Dermis lymphatic vessel endothelial cell (primary cell): ENCODE data around the gene EMC8. TPM values are rescaled to one million over a fixed set of nuclear protein-coding genes. Genes with fewer than 3 reads are reported as not detected.

Experiments
- total RNA-seq: library from RNA; depleted of rRNA; stranded (reverse); fragments of >200 nt; gene quantifications from 2 replicates; pipeline ENCODE4 v1.2.1, GENCODE V29; 2014

The EMC8 gene
- 29.3 and 51.9 TPM in 2 replicates for total RNA-seq

DNA sequence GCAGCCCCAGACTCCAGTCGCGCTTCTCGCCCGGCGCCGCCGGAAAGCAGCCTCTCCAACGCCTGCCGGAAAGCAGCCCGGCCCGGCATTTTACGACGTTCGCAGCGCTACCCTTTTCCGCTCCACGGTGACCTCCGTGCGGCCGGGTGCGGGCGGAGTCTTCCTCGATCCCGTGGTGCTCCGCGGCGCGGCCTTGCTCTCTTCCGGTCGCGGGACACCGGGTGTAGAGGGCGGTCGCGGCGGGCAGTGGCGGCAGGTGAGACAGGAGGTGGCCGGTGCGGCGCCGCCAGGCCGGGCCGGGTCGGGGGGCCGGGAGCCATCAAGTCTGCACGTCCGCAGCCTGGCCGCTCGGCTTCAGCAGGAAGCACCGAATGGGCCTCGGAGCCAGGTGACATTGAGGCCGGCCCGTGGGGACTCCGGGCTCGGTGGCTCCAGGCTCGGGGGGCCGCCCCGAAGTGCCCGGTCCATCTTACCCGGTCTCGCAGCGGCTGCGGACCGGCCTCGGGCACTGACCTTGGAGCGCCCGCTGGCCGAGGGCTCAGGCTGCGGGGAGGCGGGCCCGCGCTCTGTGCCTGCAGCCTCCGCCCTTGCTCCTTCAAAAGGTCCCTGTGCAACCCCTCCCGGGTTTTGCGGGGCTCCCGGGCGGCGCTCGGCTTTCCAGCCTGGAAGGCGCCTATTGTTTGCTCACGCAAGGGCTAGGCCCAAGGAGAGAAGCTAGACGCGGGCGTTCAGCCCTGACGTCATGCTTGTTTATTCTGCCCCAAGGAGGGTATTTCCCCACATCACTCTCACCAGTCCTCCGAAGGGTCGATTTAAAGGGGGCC is at the start of gene EMC8, which contains the start of gene COX4I1:
EMC8 (minus strand) TSS at position 48 of the 824 bp plus-strand sequence. CDS start 249 bp downstream, outside the sequence.
COX4I1 (plus strand) TSS at position 199 of the 824 bp plus-strand sequence. CDS start 1,511 bp downstream, outside the sequence.

GRCh38 chr16:85750827-85751697 is 48.3 kb downstream of the EMC8 start, which contains the start of gene C16orf74:
Gene C16orf74 (minus strand): TSS chr16:85751096. CDS start chr16:85735217, 15,879 bp downstream.

Other genes starting within 250 kb of the EMC8 start
- gene GSE1, start 186.2 kb downstream of the EMC8 start, total RNA-seq = 14.3 and 19.9 TPM in 2 replicates
- gene GINS2, start 110.6 kb downstream of the EMC8 start, total RNA-seq = 1.4 and 1.5 TPM in 2 replicates
- gene C16orf74, start 48.4 kb downstream of the EMC8 start, total RNA-seq = 4.8 and 5.3 TPM in 2 replicates
- 615 and 774 TPM in 2 replicates for gene COX4I1, start 151 bp upstream of the EMC8 start, total RNA-seq
- 3.5 and 5.9 TPM in 2 replicates for gene IRF8, start 99.6 kb upstream of the EMC8 start, total RNA-seq